ENCODE measurements around the gene EPOP.

DNA sequence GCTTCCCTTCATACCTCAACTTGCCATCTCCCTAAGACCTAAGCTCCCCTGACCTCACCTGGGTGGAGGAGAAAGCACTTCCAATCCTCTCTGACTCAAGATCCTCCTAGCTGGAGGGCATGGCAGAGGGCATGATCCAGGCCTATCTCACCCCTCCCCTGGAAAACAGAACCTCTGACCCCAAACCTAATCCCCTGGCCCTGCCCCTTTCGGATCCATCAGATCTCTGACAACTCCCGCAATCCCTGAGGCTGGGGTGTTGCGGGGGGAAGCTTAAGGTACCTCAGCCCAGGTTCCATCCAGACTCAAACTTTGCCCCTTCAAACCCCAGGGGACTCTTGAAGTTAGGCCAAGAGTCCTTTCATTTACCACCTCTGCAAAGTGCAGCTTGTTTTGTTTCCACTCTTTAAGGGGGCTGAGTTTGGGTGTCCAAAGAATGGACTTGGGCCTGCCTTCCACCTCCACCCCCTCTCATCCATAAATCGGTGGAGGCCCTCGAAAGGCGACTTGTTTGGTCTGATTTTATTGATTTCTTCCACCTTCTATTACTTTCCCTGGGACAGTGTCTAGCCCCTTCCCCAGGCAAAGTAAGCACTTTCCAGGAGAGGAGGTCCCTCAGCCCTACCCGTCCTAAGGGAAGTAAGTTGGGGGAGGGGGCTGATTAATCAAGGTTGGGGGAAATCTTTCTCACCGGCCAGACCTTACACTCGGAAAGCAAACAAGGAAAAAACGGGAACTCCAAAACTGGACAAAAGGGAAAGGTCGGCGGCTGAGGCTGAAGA, 2.6 kb downstream of the EPOP start:
- TF ChIP-seq, protein P1, sequence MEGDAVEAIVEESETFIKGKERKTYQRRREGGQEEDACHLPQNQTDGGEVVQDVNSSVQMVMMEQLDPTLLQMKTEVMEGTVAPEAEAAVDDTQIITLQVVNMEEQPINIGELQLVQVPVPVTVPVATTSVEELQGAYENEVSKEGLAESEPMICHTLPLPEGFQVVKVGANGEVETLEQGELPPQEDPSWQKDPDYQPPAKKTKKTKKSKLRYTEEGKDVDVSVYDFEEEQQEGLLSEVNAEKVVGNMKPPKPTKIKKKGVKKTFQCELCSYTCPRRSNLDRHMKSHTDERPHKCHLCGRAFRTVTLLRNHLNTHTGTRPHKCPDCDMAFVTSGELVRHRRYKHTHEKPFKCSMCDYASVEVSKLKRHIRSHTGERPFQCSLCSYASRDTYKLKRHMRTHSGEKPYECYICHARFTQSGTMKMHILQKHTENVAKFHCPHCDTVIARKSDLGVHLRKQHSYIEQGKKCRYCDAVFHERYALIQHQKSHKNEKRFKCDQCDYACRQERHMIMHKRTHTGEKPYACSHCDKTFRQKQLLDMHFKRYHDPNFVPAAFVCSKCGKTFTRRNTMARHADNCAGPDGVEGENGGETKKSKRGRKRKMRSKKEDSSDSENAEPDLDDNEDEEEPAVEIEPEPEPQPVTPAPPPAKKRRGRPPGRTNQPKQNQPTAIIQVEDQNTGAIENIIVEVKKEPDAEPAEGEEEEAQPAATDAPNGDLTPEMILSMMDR (conservative IDR thresholded peaks at IDR 0.05), result no peak
- TF ChIP-seq ZFX (IDR thresholded peaks at IDR 0.05), result no peak
